ENCODE results near the gene GBX1.

GBX1 gene

DNA sequence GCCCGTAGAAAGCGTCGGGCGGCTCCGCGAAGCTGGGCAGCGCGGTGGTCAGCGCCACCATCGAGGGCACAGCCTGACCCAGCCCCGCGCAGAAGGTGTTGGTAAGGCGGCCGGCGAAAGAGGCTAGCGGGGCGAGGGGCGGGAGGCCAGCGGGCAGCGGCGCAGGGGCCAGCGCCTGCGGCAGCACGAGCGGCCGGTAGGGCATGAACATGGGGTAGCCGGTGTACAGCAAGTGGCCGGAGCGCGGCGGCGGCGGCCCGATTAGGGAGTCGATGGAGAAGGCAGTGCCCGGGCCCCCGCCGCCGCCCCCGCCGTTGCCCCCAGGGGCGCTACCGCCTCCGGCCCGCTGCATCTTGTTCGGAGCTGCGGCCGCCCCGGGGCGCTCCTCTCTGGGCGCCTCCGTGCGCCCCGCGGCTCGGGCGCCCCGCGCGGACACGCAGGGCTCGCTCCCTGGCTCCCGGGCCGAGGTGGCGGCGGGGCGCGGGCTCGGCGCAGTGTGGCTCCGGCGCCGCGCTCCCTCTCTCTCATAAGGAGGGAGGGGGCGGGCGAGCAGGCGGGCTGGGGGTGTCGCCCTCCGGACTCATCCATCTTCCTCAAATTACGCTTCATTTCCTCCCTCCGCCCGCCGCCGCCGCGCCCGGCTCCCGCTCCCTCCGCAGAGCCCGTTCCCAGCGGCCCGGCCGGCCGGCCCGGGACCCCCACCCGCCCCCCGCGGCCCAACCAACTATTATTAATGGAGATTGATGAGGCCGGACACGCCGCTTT, at the start of gene GBX1:
GBX1 (minus strand) TSS at position 498 of the 765 bp plus-strand sequence; CDS start at position 352, 146 bp downstream.
- DNase-seq (ENCODE audit: low spot score) = no peak

DNA sequence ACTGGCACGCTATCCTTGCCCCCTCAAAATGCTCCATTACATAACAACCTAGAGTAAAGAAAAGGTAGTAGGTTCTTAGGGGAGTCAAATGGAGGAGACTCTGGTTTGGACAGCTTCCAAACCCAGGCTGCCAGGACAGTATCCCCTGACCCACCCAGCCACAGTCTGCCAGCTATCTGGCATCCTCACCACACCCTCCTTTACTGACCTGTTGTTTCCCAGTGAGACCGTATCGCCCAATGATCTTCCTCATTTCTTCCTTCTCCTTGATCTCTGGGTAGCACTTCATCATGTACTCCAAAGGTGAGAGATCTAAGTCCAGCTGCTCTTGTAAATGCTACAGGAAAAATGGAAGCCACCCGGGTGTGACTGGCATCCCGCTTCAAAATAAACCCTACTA, 47.9 kb upstream of the GBX1 start:
- no peak for DNase-seq (ENCODE audit: low spot score)

DNA sequence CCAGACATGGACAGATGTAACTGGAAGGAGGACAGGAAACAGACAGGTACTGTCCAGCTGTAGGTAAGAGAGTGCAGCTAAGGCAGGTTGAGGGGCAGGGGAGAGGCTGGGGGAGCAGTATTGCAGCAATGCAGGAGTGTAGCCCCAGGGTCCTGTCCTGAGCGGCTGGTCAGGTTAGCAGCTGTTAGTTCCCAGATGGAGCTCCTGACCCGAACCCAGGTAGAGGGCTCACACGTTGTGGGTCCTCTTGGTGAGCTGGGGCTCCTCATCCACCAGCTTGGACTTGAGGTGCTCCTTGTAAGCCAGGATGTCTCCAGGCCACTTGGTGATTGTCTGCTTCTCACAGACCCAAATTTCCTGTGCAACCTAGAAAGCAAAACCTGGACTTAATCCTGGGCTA, 46.3 kb upstream of the GBX1 start:
- no peak for DNase-seq (ENCODE audit: low spot score)

DNA sequence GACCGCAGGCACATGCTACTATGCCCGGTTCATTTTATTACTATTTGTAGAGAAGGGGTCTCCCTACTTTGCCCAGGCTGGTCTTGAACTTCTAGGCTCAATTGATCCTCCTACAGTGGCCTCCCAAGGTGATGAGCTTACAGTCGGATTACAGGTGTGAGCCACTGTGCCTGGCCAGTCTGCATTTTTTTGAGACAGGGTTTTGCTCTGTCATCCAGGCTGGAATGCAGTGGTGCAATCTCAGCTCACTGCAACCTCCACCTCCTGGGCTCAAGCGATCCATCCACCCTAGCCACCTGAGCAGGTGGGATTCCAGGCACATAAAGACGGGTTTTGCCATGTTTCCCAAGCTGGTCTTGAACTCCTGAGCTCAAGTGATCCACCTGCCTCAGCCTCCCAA, 45.1 kb upstream of the GBX1 start:
- no peak for DNase-seq (ENCODE audit: low spot score)

DNA sequence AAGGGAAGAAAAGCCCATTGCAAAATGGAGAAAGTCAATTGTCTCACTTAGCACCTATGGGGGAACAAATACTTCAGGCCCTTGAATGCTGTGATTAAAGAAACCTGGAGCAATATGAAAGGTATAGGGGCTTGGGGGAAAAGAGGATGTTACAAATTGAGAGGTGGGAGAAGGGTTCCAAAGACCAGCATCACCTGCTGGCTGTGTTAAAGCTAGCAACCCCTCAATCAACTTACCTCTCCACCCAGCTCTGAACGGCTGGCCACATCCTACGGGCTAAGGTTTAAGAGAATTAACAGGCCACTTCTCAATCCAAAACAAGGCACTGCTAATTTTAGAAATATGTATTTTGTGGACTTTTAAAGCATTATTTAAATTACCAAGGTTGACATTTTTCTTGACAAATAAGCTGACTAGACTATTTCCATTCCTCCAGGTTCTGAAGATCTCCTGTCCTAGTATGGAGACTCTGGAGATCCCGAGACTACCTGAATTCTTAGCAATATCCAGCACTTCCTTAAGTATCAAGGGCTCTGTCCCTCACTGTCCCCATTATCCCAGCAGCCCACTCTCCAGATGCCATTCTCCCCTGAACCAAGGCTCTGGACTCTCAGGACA, 43.8 kb upstream of the GBX1 start:
- no peak for DNase-seq (ENCODE audit: low spot score)

DNA sequence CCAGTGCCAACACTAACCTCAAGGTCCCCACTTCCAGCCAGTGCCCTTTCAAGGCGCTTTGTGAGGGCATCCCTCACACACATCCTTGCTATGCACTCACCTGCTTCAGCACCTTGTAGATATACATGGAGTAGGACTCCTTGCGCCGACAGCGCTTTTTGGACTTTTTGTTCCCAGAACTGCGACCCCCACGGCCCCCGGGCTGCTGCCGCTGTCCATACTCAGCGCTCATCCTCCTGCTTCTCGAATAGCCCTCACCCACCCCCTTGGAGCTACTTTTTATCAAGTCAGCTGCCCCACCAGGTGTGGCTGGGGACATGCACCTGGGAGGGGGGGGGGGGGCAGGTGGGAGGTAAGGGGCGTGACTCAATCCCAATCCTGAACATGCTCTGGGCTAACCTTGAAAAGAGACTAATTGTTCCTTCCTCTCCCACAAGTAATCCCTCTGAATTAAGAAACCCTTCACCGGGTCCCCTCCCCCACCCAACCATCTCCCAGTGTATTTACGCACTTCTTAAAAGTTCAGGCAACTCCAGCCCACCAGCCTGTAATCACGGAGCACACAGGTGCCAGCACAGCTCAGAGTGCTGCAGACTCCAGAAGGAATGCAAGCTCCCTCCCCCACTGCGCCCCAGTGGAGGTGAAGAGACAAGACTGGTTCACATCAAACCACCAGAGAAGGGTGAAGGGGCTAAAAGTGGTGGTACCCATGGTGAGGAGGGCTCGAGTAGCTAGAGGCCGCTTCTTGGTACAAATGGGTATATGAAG, 42.8 kb upstream of the GBX1 start, which contains the start of gene H2BK1:
H2BK1 (minus strand) TSS at position 402 of the 768 bp plus-strand sequence; CDS start at position 232, 170 bp downstream.
- DNase-seq (ENCODE audit: low spot score) = no peak

DNA sequence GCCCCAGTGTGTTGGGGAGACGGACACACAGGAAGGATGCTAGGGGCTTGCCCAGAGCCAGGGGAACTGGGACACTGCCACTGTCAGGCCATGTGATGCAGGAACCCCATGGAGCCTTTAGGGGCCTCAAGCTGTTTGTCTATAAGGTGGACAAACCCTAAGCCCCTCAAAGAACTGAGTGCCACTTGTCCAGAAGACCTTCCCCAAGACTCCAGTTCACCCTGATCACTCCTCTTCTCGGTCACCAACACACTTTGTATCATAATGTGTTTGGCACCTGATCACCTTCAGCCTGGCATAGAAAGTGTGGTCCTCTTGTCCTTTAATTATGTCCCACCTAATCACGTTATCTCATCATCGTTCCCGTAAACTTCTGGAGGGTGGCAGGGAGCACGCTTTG, 42.1 kb upstream of the GBX1 start:
- DNase-seq (ENCODE audit: low spot score) = no peak

DNA sequence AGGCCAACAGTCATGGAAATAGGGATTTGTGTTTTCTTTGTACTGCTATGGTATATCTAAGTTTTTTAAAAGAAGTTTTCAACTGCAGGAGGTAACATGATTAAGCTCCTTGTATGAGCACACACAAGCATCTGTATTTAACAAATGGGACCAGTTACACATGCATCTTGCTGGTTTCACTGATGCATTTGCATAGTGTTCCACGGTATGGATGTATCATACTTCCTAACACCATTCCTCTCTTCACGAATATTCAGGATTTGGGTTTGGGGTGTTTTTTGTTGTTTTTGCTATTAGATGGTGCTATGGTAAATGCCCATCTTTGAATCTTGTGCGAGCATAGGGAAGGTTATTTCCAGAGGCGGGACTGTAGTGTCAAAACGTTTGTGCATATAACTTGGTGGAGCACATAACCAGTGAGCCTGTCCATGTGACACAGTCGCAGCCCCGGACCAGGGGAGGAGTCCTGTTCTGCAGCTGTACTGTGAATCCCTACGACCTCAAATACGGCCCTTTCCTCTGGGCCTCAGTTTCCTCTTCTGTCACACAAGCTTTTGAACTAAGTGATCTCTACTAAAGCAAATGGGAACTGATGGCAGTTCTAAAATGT, 40.9 kb upstream of the GBX1 start:
- no peak for DNase-seq (ENCODE audit: low spot score)

DNA sequence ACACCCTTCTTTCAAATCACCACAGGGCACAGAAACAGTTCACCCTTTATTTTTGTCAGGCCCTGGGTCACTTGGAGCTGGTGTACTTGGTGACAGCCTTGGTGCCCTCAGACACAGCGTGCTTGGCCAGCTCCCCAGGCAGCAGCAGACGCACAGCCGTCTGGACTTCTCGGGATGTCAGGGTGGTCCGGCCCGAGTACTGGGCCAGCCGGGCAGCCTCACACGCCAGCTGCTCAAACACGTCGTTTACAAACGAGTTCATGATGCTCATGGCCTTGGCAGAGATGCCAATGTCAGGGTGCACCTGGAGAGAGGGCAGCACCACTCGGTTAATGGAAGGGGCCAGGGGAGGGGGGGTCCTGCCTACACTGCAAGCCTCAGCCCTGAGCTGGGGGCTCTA, 40.3 kb upstream of the GBX1 start:
- DNase-seq (ENCODE audit: low spot score) = no peak

DNA sequence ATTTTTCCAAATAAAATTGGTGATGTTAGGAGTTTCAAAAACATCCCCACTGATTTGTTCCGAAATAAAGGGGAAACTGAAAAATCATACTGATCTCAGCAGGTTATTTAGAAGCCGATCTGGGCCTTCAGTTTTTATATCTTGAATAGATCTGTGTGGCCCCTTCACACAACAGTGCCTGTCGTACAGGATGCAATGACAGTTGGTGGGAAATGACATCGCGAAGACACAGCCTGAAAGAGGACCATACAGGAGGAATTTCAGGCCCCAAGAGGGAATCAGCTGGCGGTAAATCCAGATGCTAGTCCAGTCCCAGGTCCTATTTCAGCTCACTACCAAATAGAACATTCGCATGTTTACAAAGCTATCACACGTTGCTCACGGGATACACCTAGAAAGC, 39.8 kb upstream of the GBX1 start:
- DNase-seq (ENCODE audit: low spot score) = no peak

DNA sequence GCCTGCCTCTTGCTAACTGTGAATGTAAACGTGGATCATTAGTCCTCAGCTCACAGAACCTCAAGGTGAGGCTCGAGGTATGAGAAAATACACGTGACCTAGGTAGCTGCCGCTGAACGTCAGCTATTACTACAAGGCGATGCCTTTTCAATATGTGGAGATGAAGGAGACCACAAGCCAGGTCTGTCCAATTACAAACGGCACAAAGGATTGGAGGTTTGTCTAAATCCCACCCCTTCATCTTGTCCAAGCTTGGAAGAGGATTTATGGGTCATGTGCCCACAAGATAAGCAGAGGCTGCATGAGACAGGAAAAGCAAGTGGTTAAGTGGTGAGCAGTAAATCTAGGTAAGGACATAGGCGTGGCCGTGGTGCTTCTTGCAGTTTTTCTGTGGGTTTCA, 39.4 kb upstream of the GBX1 start:
- DNase-seq (ENCODE audit: low spot score) = no peak

DNA sequence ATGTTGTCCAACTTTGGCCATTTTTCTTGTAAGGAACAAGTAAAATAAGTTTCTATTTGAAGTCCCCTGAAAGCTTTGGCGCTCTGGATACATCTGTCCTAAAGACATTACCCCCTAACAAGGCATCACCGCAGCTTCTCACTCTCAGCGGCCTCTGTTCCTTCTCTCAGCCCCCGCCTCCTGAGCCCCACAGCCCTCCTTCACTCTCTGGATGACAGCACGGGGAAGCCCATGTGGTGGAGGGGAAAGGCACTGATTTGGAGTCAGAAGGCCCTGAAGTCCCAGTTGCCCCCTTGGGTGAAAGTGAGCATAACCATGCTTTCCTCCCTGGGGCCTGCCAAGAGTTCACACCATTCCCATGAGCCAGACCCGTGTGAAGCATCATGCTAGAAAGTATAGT, 38.2 kb upstream of the GBX1 start:
- no peak for DNase-seq (ENCODE audit: low spot score)

DNA sequence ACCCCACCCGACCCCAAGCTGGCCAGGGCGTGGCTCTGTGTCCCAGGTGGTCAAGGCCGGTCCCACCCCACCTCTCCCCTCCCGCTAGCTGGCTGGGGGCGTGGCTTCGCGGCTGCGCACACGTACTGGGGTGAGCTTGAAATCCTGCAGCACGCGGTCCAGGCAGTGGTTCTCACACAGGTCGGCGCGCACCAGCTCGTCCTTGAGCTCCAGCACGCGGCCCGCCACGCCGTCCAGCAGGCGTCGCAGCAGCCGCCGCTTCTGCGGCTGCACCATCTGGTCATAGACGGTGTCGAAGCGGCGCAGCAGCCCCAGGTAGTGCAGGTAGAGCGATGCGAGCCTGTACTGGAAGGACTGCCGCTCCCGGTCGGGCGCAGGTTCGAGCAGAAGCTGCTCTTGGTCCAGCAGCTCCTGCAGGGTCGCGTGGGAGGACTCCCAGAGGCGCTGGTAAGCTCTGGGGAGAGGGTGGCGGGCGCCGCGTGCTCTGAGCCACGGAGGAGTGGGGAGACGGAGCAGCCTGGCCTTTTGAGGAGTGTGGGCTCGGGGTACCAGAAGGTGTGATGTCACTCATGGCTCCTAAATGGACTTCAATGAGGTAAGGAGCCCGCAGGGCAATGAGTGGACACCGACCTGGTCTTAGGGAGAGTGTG, 37.0 kb upstream of the GBX1 start:
- DNase-seq (ENCODE audit: low spot score) = no peak

DNA sequence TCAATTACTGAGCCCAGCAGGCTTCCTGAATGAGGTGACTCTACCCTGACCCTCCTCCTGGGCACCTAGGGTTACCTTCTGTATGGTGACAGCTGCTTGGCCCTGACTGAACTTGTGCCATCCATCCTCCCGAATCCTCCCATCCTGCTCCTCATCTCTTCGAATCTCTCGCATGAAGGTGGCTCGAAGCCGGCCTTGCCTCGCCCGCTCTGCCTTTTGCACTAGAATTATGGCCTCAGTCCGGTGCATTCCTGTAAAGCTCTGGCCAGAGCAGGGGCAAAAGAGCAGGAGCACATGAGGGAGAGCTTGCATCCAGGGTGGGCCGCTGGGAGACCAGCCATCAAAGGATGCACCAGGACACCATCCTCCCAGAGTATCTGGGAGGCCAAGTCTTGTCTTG, 35.3 kb upstream of the GBX1 start:
- DNase-seq (ENCODE audit: low spot score) = no peak

DNA sequence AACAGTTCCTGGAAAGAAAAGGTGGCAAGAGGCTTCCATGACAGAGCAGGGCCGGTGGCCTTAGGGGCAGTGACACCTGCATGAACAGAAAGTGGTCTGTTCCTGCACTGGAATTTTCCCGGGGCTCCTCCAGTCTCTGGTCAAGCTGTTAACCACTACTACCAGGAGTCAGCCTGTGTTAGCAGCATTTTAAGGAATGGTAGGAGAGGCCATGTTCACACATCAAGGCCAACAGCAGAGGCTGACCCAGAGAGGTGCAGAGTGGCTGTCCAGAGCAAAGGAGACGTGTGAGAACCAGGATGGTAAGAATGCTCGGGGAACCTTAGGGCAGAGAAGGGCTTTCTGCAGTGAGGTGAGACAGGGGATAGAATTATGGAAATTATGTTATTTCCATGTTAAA, 34.3 kb upstream of the GBX1 start:
- no peak for DNase-seq (ENCODE audit: low spot score)

DNA sequence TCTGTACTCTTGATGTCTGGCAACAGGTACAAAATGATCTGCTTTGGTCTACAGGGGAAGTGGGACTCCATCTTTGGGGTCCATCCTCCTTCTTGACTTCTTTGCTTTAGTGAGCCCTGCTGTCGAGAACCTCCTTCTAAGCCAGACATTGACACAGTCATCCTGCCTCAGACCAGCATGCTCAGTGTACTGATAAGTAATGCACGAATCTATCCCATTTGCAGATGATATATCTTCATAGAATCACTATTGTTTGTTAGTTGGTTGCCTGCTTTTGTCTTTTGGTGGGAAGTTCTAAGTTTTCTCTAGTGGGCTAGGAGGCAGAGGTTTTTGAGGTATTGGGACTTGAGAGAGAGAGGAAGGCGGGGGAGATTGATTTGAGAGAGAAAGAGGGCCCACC, 33.9 kb upstream of the GBX1 start:
- no peak for DNase-seq (ENCODE audit: low spot score)

DNA sequence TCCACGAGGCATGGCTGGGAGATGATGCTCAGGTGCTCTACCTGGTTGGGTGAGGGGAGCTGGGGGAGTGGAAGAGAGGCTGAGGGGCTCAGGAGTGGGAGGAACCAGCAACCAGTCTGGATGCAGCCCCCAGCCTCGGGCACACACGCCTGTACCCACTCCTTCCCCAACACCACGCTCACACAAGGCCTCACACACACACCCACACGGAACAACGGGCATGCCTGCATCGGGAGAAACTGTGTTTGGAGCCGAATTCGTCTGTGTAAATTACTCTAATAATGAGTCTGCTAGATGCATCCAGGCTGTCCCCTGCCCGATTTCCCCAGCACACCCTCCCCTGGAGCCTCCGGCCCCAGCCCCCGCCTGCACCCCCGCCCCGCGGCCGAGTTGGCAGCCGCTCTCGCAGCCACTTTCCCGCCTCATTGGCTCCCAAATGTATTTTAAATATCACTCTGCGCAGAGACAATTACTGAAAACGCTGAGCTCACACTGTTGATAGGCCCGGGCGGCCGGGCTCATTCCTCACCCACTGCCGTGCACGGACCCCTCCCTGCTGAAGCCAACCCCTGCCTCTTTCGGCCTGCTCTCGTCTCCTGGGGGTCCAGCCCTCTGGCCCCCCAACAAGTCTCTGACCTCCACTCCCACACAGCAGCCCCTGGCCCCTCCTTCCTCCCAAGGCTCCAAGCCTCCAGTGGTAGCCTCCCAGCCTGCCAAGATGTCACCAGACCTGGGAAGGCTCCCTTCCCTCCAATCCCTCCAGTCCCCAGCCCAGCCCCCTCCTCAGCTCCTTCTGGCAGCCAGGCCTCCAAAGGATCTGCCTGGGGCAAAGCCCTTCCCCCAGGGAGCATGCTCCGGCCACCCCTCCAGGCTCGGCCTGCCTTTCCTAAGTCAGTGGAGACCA, 31.7 kb upstream of the GBX1 start:
- no peak for DNase-seq (ENCODE audit: low spot score)

DNA sequence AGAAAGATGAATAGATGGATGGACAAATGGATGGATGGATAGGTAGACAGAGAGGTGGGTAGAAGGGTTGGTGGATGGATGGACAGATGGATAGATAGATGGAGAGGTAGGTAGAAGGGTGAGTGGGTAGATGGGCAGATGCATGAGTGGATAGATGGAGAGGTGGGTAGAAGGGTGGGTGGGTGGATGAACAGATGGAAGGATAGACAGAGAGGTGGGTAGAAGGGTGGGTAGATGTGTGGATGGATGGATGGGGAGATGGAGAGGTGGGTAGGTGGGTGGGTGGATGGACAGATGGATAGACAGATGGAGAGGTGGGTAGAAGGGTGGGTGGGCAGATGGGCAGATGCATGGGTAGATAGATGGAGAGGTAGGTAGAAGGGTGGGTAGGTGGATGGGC, 30.4 kb upstream of the GBX1 start:
- no peak for DNase-seq (ENCODE audit: low spot score)

DNA sequence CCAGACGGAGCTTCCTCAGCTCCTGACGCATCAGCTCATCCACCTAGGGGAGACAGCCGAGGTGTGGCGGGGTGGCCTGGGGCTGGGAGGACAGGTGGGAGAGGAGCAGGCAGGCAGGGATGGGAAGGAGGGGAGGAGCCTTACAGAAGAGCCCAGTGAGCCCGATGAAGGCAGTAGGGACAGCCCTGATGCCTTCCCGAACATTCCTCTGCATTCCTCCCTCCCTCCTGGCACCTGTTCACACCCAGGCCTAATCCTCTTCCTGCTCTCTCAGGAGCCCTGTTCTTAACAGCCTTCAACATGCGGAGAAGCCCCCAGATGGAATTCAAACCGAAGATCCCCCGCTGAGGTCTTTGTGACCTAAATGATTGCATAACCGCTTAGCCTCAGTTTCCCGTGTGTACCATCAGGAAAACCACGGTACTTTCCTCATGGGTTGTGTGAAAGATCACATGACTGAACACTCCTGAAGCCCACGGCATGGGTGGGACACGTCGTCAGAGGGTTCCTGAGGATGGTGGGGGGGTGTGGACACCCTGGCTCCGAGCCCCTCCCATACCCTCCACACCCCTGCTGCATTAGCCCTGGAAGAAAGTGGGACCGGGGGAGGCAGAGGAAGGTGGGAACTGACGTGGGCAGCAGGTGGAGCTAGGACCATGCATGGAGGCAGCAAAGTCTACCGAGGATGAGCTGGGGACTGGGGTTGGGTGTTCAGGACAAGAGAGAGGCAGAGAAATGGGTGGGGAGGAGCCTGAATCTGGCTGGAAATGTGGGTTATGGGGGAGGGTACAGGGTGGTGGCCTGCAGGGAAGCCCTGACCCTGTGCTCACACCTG, 28.3 kb upstream of the GBX1 start:
- DNase-seq (ENCODE audit: low spot score) = no peak

DNA sequence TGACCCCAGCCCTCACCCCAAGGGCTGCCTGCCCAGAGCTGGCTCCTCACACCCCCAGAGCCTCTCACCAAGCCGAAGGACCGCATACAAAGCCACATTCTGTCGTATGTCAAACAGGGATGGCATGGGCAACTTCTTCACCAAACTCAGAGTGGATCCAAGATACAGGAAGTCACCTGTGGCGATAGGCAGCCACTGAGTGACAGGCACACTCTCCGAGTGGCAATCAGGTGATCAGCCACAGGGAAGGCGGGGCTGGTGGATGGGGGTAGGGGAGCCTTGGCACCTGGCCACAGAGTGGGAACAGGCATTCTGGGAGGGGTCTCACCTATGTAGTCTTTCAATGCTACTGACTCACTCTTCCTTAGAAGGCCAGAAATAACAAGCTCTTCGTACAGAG, 26.7 kb upstream of the GBX1 start:
- no peak for DNase-seq (ENCODE audit: low spot score)

All from RKO (cell line).